HFFc6 (cell line): ENCODE results near the gene TMEM175. TPM values are rescaled to one million over a fixed set of nuclear protein-coding genes. Genes with fewer than 3 reads are reported as not detected.
A peak's percentile ranks its signal among the peaks of the same experiment; 100 is the strongest.

ENCODE experiments used
- DNase-seq: peaks from one replicate; pipeline ENCODE4 v3.0.0-alpha.2; 2018
- H3K27ac Mint-ChIP-seq: 2 replicates; pipeline ENCODE4 v1.8.0; 2020; ENCODE audit warnings: mild to moderate bottlenecking, mixed read lengths
- H3K27me3 Mint-ChIP-seq: 2 replicates; pipeline ENCODE4 v1.8.0; 2021; ENCODE audit warnings: mild to moderate bottlenecking, moderate library complexity, mixed read lengths; ENCODE audit not compliant: insufficient read depth
- H3K36me3 Mint-ChIP-seq: 2 replicates; pipeline ENCODE4 v1.8.0; 2021; ENCODE audit warnings: low read depth, mixed read lengths
- H3K4me1 Mint-ChIP-seq: 2 replicates; pipeline ENCODE4 v1.8.0; 2020; ENCODE audit warnings: low read depth, mixed read lengths
- H3K4me3 Mint-ChIP-seq: 2 replicates; pipeline ENCODE4 v1.8.0; 2020; ENCODE audit warnings: mild to moderate bottlenecking, moderate library complexity, mixed read lengths
- H3K9me3 Mint-ChIP-seq: 2 replicates; pipeline ENCODE4 v1.8.0; 2020; ENCODE audit warnings: mild to moderate bottlenecking, mixed read lengths
- CTCF ChIP-seq: fragments of 200-600 bp; sonication (generic); IDR thresholded peaks from 2 replicates; pipeline ENCODE4 v1.5.0; 2021; ENCODE audit warnings: antibody characterized with exemption, mild to moderate bottlenecking
- total RNA-seq, 6 experiments: library from RNA; stranded (reverse); fragmentation: NEBNext Ultra II Directional; extraction: Animal tissue kit (Norgen Biotek cat#: 25700); gene quantifications; 2 replicates in 1 of 6; 3 replicates in 5 of 6; pipeline ENCODE4 v1.2.3, GENCODE V29; 2021

TMEM175 gene
- total RNA-seq, 6 experiments from 2014 or later, result 27.8 to 41.8 (median 34.1) TPM

- Mint-ChIP-seq H3K27me3 (no peaks in the 10 kb centered on the region; the same call in 1 of the 2 replicates), H3K4me3 (no peak overlapping the region), H3K36me3 (0 out of 2 replicates have a peak, but pooled peaks cover 3% of the 10 kb centered on the region), H3K9me3 (no peaks in the 10 kb centered on the region), H3K4me1 (peaks cover 41% of the 10 kb centered on the region), H3K27ac (peak overlapping the region; percentile 54; the same call in 1 of the 2 replicates)
- TF ChIP-seq CTCF, result no peak
- DNase-seq, result no peak
Observed at GRCh38 chr4:929096-929765, 3.0 kb upstream of the TMEM175 start.

- Mint-ChIP-seq H3K4me3 (peak overlapping the region; percentile 99), H3K27ac (peak overlapping the region; percentile 90)
Observed at GRCh38 chr4:930028-930551, 2.2 kb upstream of the TMEM175 start.

DNA sequence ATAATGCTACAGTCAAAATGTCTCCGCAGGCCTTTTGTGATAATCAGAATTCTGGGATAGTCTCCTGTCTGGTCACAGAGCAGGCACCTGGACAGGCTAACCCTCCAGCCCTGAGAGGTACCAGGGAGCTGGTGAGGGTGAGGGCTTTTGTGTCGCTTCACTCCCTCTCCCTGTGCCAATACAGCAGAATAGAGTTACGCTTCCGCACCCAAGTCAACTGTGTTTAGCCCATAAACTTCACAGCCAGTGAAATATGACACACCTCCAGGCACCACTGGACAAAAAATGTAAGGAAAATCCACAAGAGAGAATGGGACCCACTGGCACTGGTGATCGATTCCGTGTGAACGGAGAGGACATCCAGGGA lies 1.4 kb upstream of the TMEM175 start:
- no peak for DNase-seq
- Mint-ChIP-seq H3K36me3 (0 out of 2 replicates have a peak, but pooled peaks cover 3% of the 10 kb centered on the region), H3K9me3 (no peaks in the 10 kb centered on the region), H3K4me3 (peak overlapping the region; percentile 99), H3K27me3 (no peaks in the 10 kb centered on the region; the same call in 1 of the 2 replicates), H3K27ac (peak overlapping the region; percentile 90), H3K4me1 (peaks cover 27% of the 10 kb centered on the region)
- TF ChIP-seq CTCF, result no peak

More at GRCh38 chr4:930028-930551, 2.2 kb upstream of the TMEM175 start:
- Mint-ChIP-seq H3K4me1 (peaks cover 33% of the 10 kb centered on the region), H3K9me3 (no peaks in the 10 kb centered on the region), H3K27me3 (no peaks in the 10 kb centered on the region; the same call in 1 of the 2 replicates), H3K36me3 (0 out of 2 replicates have a peak, but pooled peaks cover 3% of the 10 kb centered on the region)
- no peak for TF ChIP-seq CTCF
- no peak for DNase-seq

DNA sequence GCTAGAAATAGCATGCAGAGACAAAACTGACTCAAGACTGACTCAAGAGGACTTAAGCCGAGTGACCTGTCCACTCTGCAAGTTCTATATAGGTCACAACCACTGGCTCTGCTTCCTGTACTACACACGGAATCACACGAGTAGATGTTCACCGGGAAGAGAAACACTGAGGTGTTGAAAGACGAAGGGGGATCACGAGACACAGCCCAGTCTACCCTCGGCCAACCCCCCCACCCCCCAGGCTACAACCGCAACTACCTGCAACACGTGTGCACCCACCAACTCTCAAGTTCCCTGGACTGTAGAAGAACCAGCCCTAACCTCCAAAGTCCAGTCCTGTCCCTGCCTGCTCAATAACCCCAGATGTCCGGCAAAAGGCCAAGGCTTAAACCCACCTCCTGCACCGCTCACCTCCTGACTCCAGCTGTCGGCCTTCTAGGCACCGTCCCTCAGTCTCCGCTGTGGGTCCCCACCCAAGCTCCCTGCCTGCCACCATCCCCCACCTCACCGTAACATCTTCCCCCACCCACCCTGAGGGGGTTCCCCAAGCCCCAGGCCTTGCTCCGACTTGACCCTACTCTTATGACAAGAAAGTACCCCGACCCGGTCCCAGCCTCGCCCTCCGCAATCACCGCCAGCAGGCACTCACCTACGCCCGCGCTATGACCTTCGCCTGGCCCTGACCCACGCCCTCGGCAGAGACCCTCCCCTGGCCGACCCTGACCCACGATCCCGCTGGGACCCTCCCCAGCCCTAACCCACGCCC lies 883 bp upstream of the TMEM175 start:
- peak overlapping the region; percentile 90 for H3K27ac Mint-ChIP-seq

More for the DNA sequence above, 883 bp upstream of the TMEM175 start:
- Mint-ChIP-seq H3K9me3 (no peaks in the 10 kb centered on the region), H3K36me3 (0 out of 2 replicates have a peak, but pooled peaks cover 3% of the 10 kb centered on the region), H3K4me1 (peaks cover 23% of the 10 kb centered on the region), H3K27me3 (no peaks in the 10 kb centered on the region; the same call in 1 of the 2 replicates), H3K4me3 (peak overlapping the region; percentile 99)
- TF ChIP-seq CTCF, result no peak
- peak; percentile 82 for DNase-seq
